ENCODE data around the gene B4GALT2. TPM values are rescaled to one million over a fixed set of nuclear protein-coding genes. Genes with fewer than 3 reads are reported as not detected.

B4GALT2 gene
- total RNA-seq, 1 experiment from 2014 or later, result 69.8 TPM

GRCh38 chr1:43969746-43970466 is 9.1 kb upstream of the B4GALT2 start, which contains the start of gene DPH2:
DPH2 (plus strand) TSS chr1:43970010; CDS start chr1:43970176, 166 bp downstream.
- DNase-seq (ENCODE audit: low read depth), result peak; percentile 97

GRCh38 chr1:43970502-43970901 is 8.5 kb upstream of the B4GALT2 start:
- DNase-seq (ENCODE audit: low read depth), result no peak

- DNase-seq (ENCODE audit: low read depth), result no peak
Observed at GRCh38 chr1:43970911-43971310, 8.1 kb upstream of the B4GALT2 start.

- no peak for DNase-seq (ENCODE audit: low read depth)
Observed at GRCh38 chr1:43971336-43971980, 7.6 kb upstream of the B4GALT2 start.

- no peak for DNase-seq (ENCODE audit: low read depth)
Observed at GRCh38 chr1:43973981-43974442, 5.0 kb upstream of the B4GALT2 start.

GRCh38 chr1:43974443-43975248 is 4.4 kb upstream of the B4GALT2 start, which contains the start of gene ATP6V0B:
ATP6V0B (plus strand) TSS chr1:43974960; CDS start chr1:43975041, 81 bp downstream.
- peak; percentile 92 for DNase-seq (ENCODE audit: low read depth)

GRCh38 chr1:43975249-43975961 is 3.6 kb upstream of the B4GALT2 start:
- no peak for DNase-seq (ENCODE audit: low read depth)

- DNase-seq (ENCODE audit: low read depth), result no peak
Observed at GRCh38 chr1:43976045-43976444, 3.0 kb upstream of the B4GALT2 start.

GRCh38 chr1:43976890-43977289 is 2.1 kb upstream of the B4GALT2 start:
- no peak for DNase-seq (ENCODE audit: low read depth)

- DNase-seq (ENCODE audit: low read depth), result no peak
Observed at GRCh38 chr1:43977376-43978263, 1.4 kb upstream of the B4GALT2 start.

GRCh38 chr1:43978264-43978550 is 803 bp upstream of the B4GALT2 start:
- no peak for DNase-seq (ENCODE audit: low read depth)

GRCh38 chr1:43979261-43979527 is 184 bp downstream of the B4GALT2 start:
- no peak for DNase-seq (ENCODE audit: low read depth)

GRCh38 chr1:43979528-43980254 is 681 bp downstream of the B4GALT2 start:
- peak; percentile 63 for DNase-seq (ENCODE audit: low read depth)

GRCh38 chr1:43980255-43981134 is 1.5 kb downstream of the B4GALT2 start:
- DNase-seq (ENCODE audit: low read depth), result no peak

GRCh38 chr1:43981135-43981491 is 2.1 kb downstream of the B4GALT2 start:
- no peak for DNase-seq (ENCODE audit: low read depth)

GRCh38 chr1:43981636-43982035 is 2.6 kb downstream of the B4GALT2 start:
- no peak for DNase-seq (ENCODE audit: low read depth)

- DNase-seq (ENCODE audit: low read depth), result no peak
Observed at GRCh38 chr1:43982241-43982640, 3.2 kb downstream of the B4GALT2 start.

- DNase-seq (ENCODE audit: low read depth), result no peak
Observed at GRCh38 chr1:43982808-43983207, 3.8 kb downstream of the B4GALT2 start.

- no peak for DNase-seq (ENCODE audit: low read depth)
Observed at GRCh38 chr1:43983253-43983899, 4.4 kb downstream of the B4GALT2 start.

Measured in RPMI7951 (cell line).